ENCODE measurements around the gene LYST. TPM values are rescaled to one million over a fixed set of nuclear protein-coding genes. Genes with fewer than 3 reads are reported as not detected.

Gene LYST
- total RNA-seq, 4 donors from 2014 or later: 12.3 to 36.6 (median 21.0) TPM

GRCh38 chr1:235865565-235866204 is 1.0 kb downstream of the LYST start:
- Histone ChIP-seq H3K27me3 (no peaks in the 10 kb centered on the region), H3K4me1 (peaks cover 3 to 48% (median 18%) of the 10 kb centered on the region in 3 donors), H3K4me3 (peak overlapping the region; percentile 75 to 99 (median 82)), H3K27ac (peak overlapping the region; percentile 93 to 98 (median 94)), H3K9me3 (no peaks in the 10 kb centered on the region), H3K36me3 (no peaks in the 10 kb centered on the region)
- TF ChIP-seq CTCF (IDR thresholded peaks at IDR 0.05) (peak in 1 of 6 experiments; percentile 53), POLR2A (IDR thresholded peaks at IDR 0.05) (no peak)
- 2 to 3% methylated on average over 12 to 16 of the region's 16 CpGs for WGBS, 2 donors
- no peak for DNase-seq
- intact Hi-C loops (cut with DNase I): loop anchor here (5.0 kb wide), 1 partner anchor 107 kb away; no protein-coding TSS in a partner anchor

GRCh38 chr1:235864931-235865525 is 1.7 kb downstream of the LYST start:
- DNase-seq: no peak
- H3K9me3 ChIP-seq: no peaks in the 10 kb centered on the region
- peaks cover 3 to 53% (median 18%) of the 10 kb centered on the region in 3 donors for H3K4me1 ChIP-seq
- WGBS, 2 donors: 30 to 40% methylated on average over 2 of the region's 3 CpGs
- H3K27me3 ChIP-seq: no peaks in the 10 kb centered on the region
- H3K4me3 ChIP-seq: peak overlapping the region in 3 of 4 donors; percentile 75 to 99 (median 86)
- intact Hi-C loops (cut with DNase I): loop anchor here (5.0 kb wide), 1 partner anchor 107 kb away; no protein-coding TSS in a partner anchor
- peak overlapping the region in 3 of 4 donors; percentile 64 to 95 (median 93) for H3K27ac ChIP-seq
- no peaks in the 10 kb centered on the region for H3K36me3 ChIP-seq
- no peak for TF ChIP-seq CTCF (IDR thresholded peaks at IDR 0.05)
- no peak for TF ChIP-seq POLR2A (IDR thresholded peaks at IDR 0.05)

- no peaks in the 10 kb centered on the region for H3K9me3 ChIP-seq
- peaks cover 3 to 58% (median 18%) of the 10 kb centered on the region in 3 donors for H3K4me1 ChIP-seq
- peak overlapping the region in 3 of 4 donors; percentile 64 to 95 (median 93) for H3K27ac ChIP-seq
- WGBS, 2 donors: 87 to 97% methylated on average over 3 to 4 of the region's 10 CpGs
- H3K4me3 ChIP-seq: peak overlapping the region in 1 of 4 donors; percentile 99
- intact Hi-C loops (cut with DNase I): no loop called here
- H3K27me3 ChIP-seq: no peaks in the 10 kb centered on the region
- no peak for TF ChIP-seq POLR2A (IDR thresholded peaks at IDR 0.05)
- no peak for TF ChIP-seq CTCF (IDR thresholded peaks at IDR 0.05)
- no peak for DNase-seq
- no peaks in the 10 kb centered on the region for H3K36me3 ChIP-seq
Observed at GRCh38 chr1:235864469-235864868, 2.2 kb downstream of the LYST start.

GRCh38 chr1:235863699-235864093 is 3.0 kb downstream of the LYST start:
- no peak for DNase-seq
- Histone ChIP-seq H3K9me3 (no peaks in the 10 kb centered on the region), H3K4me1 (peaks cover 3 to 59% (median 18%) of the 10 kb centered on the region in 3 donors), H3K4me3 (no peak overlapping the region), H3K27me3 (no peaks in the 10 kb centered on the region), H3K27ac (peak overlapping the region in 3 of 4 donors; percentile 16 to 95 (median 93)), H3K36me3 (no peaks in the 10 kb centered on the region)
- WGBS, 2 donors: 74 to 81% methylated on average over 4 of the region's 4 CpGs
- TF ChIP-seq POLR2A (IDR thresholded peaks at IDR 0.05) (no peak), CTCF (IDR thresholded peaks at IDR 0.05) (no peak)
- intact Hi-C loops (cut with DNase I): no loop called here

GRCh38 chr1:235861857-235862256 is 4.8 kb downstream of the LYST start:
- Histone ChIP-seq H3K36me3 (no peaks in the 10 kb centered on the region), H3K4me3 (no peak overlapping the region), H3K27me3 (no peaks in the 10 kb centered on the region), H3K4me1 (peaks cover 0 to 48% (median 14%) of the 10 kb centered on the region in 3 donors), H3K27ac (no peak overlapping the region), H3K9me3 (no peaks in the 10 kb centered on the region)
- intact Hi-C loops (cut with DNase I): no loop called here
- no peak for DNase-seq
- no peak for TF ChIP-seq CTCF (IDR thresholded peaks at IDR 0.05)
- TF ChIP-seq POLR2A (IDR thresholded peaks at IDR 0.05): no peak
